Stimulated activated CD4-positive, alpha-beta T cell treated with anti-CD3 and anti-CD28 coated beads, Interleukin-1b, Interleukin-23, amount 100 ng/mL, for 48 hours (primary cell): Measurements from ENCODE around the gene KCNAB3.

ENCODE experiments used
- DNase-seq: peaks from one replicate; pipeline ENCODE4 v3.0.0-alpha.2; 2020

Gene KCNAB3

DNA sequence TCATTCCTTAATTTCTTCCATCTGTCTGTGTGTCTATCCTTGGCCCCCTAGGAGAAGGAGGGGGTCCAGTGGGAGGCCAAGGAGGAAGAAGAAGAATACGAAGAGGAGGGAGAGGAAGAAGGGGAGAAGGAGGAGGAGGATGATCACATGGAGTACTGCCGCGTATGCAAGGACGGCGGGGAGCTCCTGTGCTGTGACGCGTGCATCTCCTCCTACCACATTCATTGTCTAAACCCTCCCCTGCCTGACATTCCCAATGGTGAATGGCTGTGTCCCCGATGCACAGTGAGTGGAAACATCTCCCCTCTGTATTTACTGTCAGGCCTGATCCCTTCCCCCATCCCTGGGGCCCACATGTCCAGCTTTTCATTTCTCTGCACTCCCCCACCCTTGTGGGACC is 34.8 kb downstream of the KCNAB3 start:
- no peak for DNase-seq

DNA sequence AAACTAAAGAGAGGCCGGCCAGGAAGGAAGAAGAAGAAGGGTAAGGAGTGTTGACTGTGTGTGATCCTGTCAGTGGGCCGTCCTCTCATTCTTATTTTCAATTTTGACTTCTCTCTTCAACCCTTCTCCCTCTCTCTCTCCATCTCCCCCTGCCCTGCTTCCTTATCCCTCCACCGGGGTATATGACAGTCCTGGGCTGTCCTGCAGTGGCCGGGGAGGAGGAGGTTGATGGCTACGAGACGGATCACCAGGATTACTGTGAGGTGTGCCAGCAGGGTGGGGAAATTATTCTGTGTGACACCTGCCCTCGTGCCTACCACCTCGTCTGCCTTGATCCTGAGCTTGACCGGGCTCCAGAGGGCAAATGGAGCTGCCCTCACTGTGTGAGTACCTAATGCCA is 35.4 kb downstream of the KCNAB3 start:
- DNase-seq, result no peak

DNA sequence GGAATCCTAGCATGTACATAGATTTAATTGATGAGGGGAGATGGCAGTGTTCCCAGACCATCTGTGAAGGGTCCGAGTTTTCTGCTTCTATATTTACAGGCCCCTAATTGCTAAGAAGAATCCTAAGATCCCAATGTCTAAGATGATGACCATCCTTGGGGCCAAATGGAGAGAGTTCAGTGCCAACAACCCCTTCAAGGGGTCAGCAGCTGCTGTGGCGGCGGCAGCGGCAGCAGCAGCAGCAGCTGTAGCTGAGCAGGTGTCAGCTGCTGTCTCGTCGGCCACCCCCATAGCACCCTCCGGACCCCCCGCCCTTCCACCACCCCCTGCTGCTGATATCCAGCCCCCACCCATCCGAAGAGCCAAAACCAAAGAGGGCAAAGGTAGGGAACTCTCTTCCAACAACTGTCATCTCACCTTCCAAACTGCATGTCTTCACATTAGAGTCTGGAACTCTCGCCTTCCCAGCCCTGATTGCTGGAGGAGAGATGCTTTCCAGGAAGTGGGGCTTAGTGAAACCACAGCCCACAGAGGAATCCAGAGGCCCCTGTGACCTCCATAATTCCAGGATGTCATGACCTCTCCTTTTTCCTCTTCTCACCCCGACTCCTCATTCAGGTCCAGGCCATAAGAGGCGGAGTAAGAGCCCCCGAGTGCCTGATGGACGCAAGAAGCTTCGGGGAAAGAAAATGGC is 36.3 kb downstream of the KCNAB3 start:
- no peak for DNase-seq

DNA sequence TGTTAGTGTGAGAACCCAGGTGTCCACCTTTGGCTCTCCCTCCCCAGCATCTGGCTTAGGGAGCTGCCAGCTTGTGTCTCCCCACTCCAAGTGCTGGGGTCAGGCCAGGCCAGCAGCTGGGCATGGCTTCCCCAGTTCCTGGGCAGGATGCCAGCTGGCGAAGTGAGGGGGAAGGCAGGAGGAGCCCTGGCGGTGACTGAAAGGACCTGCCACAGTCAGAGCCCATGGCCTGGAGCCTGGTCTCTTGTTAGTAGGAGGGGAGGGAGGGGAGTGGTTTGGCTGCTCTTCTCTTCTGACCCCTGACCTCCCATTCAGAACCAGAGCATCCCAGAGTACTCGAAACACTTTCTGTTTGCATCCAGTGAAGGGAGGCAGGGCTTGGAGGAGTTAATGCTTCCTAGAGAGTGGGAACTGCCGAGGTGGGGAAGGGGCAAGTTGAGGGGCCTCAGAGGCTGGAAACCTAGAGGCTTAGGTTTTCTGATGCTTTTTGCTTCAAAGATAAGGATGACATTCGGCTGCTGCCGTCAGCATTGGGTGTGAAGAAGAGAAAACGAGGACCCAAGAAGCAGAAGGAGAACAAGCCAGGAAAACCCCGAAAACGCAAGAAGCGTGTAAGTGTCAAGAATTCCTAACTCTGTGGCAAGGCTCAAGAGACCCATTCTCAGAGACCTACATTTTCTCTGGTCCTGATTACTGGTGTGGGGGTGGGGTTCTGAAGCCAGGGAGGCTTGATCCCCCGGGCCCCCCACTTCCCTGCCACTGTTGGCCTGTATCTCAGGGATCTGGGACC is 40.3 kb downstream of the KCNAB3 start:
- peak; percentile 58 for DNase-seq

DNA sequence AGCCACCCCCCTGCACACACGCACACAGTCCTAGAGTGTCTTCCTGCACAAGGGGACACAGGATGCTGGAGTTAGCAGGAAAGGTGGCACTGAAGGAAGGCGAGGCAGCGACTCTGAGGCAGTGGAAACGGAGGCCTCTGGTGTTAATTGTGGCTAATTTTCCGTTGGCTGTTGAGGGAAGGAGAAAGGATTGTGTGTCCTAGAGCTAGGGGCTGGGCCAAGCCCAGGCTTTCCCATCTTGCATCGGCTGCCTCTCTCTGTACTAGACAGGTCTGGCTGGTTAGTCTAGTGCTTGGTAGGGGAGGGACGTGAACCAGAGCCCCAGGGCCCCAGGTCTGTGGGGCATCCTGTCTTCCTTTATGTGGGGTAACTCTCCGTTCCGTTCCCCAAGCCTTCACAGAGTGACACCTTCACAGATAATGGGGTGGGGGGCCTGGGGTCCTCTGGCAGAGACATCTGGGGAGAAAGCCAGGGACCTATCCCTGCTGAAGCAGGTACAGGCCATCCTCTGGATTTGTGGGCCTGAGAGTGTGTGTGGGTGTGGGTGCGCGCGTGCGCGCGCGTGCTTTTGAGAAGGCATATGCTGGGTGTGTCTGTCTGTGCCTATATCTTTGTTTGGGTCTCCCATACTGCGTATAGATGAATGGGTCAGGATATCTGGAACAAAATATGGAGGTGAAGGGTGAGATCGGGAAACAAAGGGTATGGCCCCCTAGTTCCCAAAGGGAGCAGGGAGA is 41.3 kb downstream of the KCNAB3 start, which contains the start of gene CHD3:
Gene CHD3 (plus strand): TSS at position 606 of the 737 bp plus-strand sequence. CDS start 212 bp downstream, outside the sequence.
- DNase-seq, result peak; percentile 59

DNA sequence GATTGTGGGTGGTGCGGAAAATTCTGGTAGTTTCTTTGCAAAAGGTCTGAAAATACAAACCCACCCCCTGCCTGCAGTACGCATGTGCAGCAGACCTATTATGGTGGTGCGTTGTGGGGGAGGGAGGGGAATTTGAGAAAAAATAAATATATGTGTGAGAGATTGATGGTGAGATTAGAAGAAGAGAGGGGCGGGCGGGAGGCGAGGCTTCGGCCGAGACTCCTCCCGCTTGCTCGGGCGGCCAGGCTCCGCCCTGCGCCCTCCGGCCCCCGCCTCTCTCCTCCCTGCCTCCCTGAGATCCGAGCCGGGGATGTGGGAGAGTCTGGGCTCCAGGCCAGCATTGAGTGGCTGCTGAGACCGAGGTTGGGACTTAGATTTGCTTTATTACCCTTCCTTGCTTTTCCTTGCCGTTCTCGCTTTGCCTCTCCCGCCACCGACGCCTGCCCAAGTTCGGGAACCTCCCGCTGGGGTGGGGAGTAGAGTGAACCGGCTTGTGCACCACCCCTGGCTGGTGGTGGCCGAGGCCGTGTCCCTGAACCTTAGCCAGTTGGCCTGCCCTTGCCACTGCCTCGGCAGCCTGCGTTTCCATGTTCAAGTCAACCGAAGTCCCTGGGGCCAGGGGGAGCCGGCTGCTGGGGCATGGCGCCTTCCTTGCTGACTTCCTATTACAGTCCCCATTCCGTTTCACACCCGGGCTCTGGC is 42.0 kb downstream of the KCNAB3 start:
- peak; percentile 91 for DNase-seq

DNA sequence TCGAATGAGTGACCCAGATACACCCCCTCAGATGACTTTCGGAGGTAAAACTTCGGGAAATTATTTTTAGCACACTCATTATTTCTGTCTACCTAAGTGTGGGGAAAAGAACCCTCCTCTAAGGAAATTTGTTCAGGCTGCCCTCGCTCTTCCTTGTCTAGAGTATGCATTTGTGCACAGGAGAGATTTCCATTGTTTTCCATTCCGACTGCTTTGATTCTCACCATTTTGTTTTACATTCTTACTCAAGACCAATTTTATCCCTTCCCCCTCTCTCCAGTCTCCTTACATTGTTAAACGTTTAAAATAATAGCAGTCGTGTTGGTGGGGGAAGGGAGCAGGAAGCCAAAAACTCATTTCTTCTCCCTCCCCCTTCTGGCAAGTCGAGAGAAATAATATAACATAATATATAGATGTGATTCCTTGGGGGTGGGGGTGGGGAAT is 42.6 kb downstream of the KCNAB3 start:
- no peak for DNase-seq

DNA sequence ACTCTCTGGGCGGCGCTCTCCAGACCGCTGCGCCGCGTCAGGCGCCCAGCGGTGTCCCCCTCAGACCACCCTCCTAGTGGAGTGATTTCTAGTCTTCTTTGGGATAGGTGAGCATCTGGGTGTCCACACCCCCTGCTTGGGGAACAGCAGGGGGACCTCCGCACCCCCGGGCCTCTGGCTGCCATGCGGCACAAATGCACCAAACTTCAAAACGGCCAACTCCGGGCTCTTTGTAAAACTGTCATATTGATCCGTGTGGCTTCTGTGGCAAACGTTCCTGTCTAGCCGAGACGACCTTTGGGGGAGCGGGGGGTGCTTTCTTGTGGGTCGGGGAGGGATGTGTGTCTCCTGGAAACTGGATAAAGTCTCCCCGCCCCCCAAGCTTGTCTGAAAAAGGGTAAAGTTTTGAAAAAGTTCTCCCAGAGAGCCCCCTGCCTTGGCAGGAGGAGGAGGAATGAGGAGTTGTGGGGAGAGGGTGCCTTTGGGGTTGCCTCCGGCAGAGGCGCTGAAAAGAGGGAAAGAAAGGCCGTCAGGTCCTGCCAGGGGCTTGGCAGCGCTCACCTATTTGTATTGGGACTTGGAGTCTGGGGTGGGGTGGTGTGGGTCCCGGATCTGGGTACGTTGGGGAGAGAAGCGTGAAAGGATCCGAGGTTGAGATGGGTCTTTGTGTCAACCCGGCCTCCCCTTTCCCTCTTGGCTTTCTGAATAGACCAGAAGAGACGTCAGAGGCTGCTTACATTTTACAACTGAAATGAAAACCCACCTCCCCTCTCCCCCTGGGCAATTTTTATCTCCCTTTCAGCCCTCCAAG is 43.2 kb downstream of the KCNAB3 start:
- DNase-seq, result peak; percentile 50

DNA sequence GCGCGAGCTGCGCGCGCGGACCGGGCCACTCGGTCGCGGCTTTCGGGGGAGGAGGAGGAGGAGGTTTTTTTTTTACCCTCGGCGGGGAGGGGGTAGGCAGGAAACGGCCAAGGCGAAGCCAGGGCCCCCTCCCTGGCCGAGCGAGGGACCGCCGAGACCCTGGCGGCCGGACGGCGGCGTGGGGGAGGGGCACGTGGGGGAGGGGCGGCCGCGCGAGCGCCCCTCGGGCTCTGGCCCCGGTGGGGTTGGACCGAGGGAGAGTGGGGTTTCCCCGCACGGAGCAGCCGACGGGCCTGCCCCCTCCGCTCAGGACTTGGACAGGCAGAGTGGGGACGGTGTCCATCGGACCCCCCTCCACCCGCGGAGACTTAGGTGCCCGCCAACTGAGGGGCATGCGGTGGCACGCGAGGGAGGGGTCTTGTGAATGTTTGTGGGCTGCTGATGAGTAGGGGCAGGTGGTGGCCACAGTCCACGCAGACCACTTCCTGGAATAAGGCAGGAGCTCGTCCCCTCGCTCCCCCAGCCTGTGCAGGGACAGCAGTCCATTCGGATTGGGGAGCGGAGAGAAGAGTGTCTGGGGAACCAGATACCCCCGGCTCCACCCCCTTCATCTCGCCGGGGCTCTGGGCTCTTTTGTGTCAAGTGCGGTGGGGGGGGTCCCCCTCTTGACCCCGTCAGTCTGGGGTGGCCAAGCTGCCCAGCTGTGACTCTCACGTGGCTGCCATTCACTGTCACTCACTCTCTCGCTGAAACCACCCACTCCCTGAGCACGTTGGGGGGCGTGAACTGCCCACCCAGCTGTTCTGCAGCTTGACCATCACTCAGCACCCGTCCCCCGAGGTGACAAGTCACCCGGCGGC is 44.1 kb downstream of the KCNAB3 start:
- DNase-seq, result peak; percentile 42

DNA sequence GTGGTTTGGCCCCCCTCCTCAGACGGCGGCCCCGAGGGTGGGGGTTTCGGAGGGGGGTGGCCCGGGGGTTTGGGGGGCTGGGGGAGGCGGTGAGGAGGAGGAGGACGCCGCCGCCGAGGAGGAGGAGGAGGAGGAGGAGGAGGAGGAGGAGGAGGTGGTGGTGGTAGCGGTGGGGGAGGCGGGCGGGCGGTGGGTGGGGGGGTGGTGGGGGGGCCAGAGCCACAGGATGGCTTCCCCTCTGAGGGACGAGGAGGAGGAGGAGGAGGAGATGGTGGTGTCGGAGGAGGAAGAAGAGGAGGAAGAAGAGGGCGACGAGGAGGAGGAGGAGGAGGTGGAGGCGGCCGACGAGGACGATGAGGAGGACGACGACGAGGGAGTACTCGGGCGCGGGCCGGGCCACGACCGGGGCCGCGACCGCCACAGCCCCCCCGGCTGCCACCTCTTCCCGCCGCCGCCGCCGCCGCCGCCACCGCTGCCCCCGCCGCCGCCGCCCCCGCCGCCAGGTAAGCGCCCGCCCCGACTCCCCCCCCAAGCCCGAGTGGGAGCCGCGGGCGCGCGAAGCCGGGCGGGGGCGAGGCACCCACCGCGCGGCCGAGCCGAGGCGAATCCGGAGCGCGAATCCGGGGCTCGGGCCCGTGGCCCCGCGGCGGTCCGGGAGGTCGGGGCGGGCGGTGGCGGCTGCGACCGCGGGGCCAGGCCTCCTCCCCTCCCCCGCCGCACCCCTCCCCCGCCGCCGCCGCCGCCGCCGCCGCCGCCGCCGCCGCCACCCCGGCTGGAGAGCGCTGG is 44.9 kb downstream of the KCNAB3 start:
- DNase-seq, result peak; percentile 14

DNA sequence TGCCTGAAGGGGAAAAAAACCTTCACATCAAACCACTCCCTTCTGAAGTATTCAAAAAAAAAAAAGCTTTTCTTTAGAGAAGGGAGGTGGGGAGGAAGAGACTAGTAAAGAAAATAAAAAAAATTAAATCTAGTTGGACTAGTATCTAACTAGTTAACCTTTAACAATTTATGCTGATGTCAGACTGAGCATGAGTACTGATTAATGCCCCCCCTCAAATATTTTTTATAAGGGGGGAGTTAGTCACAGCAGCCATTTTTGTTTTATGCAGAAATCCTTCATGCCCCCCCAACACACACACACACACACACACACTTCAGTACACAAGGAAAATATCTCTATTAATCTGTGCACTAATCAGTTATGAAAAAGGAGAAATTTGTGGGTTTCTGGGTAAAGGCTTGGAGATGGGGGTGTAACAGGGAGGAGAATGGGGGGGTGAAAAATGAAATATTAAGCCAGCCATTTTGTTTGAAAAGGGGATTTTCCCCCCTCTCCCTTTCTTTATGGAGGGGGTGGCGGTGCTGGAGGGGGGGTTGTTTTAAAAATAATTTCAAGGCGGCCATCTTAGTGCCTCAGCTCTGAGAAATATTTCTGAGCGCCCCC is 45.8 kb downstream of the KCNAB3 start:
- peak; percentile 42 for DNase-seq

DNA sequence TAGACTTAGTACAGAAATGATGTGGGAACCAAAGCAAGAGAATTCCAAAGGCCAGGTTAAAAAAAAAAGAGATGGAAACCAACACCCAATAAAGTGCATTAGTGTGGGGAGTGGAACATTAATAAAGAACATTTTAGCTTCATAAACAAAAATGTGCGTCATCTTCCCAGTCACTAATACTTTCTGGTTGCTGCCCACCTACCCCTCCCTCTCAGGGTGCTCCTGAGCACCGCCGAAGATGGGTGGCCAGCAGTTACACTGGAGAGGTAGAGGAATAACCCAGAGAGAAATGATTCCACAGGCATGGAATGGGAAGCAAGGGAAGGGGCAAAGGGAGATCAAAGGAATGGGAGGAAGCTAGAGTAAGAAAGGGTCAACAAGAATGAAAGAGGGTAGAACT is 47.0 kb downstream of the KCNAB3 start:
- no peak for DNase-seq

DNA sequence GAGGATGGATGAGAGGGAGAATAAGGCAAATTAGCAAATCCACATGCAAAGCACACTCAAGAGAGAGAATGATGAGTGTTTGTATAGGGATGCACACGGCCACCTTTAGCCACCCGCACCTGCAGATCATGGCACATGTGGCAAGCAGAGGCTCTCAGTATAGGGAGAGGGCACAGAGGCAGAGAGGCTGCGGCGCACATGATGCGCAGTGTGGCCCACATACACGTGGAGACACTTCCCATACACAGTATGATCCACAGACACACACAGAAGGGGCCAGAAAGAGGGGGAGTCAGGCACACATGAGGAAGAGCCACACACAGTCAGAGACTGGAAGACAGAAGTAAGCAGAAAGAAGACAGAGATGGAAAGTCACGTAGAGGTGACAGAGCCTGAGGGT is 47.6 kb downstream of the KCNAB3 start:
- DNase-seq, result no peak

DNA sequence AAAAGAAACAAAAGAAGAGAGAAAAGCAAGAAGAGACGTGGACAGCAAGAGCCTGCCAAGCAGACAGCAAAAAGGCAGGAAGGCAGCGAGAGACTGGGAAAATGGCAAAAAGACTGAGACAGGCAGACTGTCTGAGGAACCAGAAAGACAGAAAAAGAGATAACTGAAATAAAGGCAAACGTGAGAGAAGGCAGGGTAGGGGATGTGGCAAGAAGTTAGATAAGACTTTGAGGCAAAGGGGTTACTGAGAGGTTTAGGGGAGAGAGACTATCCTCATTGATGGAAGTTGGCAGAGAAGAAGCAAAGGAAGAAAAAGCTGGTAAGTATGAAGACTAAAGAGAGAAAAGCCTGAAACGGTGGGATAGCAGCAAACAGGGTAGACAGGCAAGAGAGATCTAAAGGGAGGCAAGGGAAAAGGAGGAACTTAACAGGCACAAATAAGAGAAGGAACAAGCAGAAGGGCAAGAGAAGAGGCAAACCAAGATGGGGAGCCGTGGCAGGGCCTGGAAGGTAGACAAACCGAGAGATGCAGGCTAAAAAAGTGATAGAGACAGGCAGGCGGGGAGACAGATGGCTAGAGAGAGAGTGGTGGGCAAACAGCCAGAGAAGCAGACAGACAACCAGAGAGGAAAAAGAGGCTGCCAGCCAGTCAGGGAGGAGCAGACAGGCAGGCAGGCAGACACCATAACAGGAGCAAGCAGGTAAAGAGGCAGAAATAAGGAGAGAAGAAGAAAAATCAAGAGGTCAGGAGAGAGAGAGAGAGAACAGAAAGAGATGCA is 48.2 kb downstream of the KCNAB3 start:
- DNase-seq, result no peak

DNA sequence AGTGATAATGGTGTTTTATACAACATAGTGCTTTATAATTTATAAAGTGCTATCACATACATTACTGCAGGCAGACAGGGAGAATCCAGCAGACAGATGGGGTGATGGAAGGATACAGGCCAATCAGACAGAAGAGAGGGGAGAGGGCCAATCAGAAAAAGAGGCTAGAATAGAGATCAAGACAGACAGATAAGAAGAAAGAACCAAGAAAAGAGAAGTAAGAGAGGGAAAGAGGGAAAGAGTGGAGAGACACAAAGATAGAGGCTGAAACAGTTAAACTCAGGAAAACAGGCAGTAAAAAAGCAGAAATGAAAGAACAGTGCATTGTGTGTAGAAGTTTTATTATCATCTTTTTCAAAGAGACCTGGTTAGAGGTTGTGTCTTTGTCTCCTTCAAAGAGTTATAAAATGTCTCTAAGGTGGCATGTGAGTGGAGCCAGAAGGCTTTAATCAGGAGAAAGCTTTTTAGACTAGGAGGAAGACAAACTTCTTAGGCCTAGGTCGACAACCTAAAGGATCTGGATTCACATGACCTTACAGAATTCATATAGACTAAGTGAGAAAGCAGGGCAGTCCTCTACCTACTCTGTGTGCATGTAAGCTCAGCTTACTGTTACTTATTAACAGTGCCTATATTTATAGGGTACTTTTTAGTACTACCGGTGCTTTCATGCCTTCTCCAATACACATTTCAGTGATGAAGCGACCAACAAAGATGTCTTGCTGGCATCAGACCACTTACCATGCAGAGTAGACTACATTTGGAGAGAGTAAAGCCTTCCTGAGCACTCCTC is 49.4 kb downstream of the KCNAB3 start:
- DNase-seq, result no peak

DNA sequence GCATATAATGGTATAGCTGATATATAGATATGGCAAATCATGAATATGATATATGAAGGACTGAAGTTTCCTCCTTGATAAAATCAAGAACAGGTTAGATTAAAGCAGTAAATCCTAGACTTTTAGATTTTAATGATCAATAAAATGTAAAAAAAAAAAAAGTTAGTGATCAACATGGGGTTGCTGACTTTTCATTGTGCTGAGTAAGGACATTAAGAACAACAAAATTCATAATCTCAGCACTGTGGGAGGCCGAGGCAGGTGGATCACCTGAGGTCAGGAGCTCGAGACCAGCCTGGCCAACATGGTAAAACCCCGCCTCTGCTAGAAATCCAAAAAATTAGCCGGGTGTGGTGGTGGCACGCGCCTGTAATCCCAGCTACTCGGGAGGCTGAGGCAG is 51.4 kb downstream of the KCNAB3 start:
- DNase-seq, result no peak

DNA sequence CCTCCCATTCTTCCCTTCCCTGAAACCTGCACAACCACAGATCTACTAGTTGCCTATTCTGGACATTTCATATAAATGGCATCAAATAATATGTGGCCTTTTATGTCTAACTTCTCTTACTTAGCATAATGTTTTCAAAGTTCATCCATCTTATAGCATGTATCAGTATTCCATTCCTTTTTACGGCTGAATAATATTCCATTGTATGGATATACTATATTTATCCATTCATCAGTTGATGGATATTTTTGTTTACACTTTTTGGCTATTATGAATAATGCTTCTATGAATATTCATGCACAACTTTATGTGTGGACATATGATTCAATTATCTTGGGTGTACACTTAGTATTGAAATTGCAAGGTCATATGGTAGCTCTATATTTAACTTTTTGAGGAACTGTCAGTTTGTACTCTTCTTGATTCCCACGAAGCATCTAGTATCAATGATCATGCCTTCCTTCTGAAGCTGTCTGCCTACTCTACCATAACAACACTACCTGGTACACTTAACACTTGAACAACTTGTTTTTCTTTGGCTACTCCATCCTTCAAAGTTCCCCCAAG is 53.8 kb downstream of the KCNAB3 start:
- DNase-seq, result no peak

DNA sequence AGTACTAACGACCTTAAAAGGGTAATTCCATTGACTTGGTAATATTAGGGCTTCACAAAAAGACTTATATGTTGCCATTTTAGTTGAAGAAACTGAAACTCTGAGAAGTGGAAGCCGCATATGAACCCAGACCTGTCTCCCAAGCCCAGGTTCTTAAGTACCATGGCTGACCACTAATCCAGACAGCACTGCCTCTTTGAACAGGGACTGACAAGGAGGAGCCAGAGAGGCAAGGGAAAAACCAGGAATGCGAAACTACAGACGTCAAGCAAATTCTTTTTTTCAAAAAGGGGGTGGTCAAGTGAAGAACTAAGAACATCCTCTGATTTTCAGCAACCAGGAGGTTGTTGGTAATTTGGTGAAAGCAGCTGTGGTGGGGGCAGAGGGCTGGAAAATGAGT is 56.6 kb downstream of the KCNAB3 start:
- no peak for DNase-seq
